Loucy (cell line): ENCODE measurements around the gene STXBP4.

Experiments
- CTCF ChIP-seq: fragments of 200-600 bp; sonication (generic); conservative IDR thresholded peaks from 2 replicates; pipeline ENCODE4 v1.5.1; 2014; ENCODE audit warnings: mild to moderate bottlenecking, antibody characterized with exemption, low read length
- EZH2phosphoT487 ChIP-seq: fragments of 200-600 bp; IDR thresholded peaks from 2 replicates; pipeline ENCODE4 v1.6.1; 2018; ENCODE audit warnings: antibody characterized with exemption, mild to moderate bottlenecking, moderate library complexity, borderline replicate concordance

- TF ChIP-seq CTCF (no peak), EZH2phosphoT487 (no peak)
Measured at GRCh38 chr17:55163408-55163807, 194.8 kb downstream of the STXBP4 start.
